ENCODE results near the gene RFFL. TPM values are rescaled to one million over a fixed set of nuclear protein-coding genes. Genes with fewer than 3 reads are reported as not detected.
A peak's percentile ranks its signal among the peaks of the same experiment; 100 is the strongest.

The RFFL gene
- total RNA-seq, 1 donor from 2014 or later, result 40.1 TPM

- no peak for DNase-seq (ENCODE audit: low spot score)
Measured at GRCh38 chr17:34974794-34975785, 88.4 kb downstream of the RFFL start.

- DNase-seq (ENCODE audit: low spot score), result no peak
Measured at GRCh38 chr17:34974179-34974578, 89.3 kb downstream of the RFFL start.

- peak; percentile 95 for DNase-seq (ENCODE audit: low spot score)
Measured at GRCh38 chr17:34961093-34961911, 102.2 kb downstream of the RFFL start, which contains the start of the genes CCT6B and ZNF830. Gene CCT6B (minus strand): TSS chr17:34961460. CDS start chr17:34961393, 67 bp downstream. Gene ZNF830 (plus strand): TSS chr17:34961540. CDS start chr17:34961567, 27 bp downstream.

- no peak for DNase-seq (ENCODE audit: low spot score)
Measured at GRCh38 chr17:34958438-34958837, 105.1 kb downstream of the RFFL start.

Other genes with a start within 250 kb of the RFFL start
- gene CCT6B, start 102.2 kb downstream of the RFFL start, total RNA-seq, result 6.3 TPM
- gene ZNF830, start 102.2 kb downstream of the RFFL start, total RNA-seq, result 14.6 TPM
- 79.0 TPM for gene LIG3, start 83.2 kb downstream of the RFFL start, total RNA-seq
- gene RAD51D, start 56.2 kb upstream of the RFFL start, total RNA-seq, result 13.1 TPM
- not detected for gene FNDC8, start 57.9 kb upstream of the RFFL start, total RNA-seq
- gene NLE1, start 78.6 kb upstream of the RFFL start, total RNA-seq, result 20.0 TPM
- gene UNC45B, start 84.1 kb upstream of the RFFL start, total RNA-seq, result 0.08 TPM
- gene SLC35G3, start 130.7 kb upstream of the RFFL start, total RNA-seq, result not detected
- gene SLFN5, start 179.4 kb upstream of the RFFL start, total RNA-seq, result 69.9 TPM